DMS79 treated with DMSO at 0.1 percent for 48 hours (cell line): ENCODE measurements around the gene TOR1AIP1.
"Not testable (repeated sequence)": the region's sequence is repeated elsewhere in the genome, so short reads cannot be mapped to it uniquely, and the experiment has no call there.

Source experiments
- DNase-seq: peaks from one replicate; lab custom pipeline; 2025; lab: John Stamatoyannopoulos, UW

TOR1AIP1 gene

GRCh38 chr1:179937668-179938254, 55.7 kb downstream of the TOR1AIP1 start:
- no peak for DNase-seq

GRCh38 chr1:179938752-179939151, 56.7 kb downstream of the TOR1AIP1 start:
- peak; percentile 44 for DNase-seq

GRCh38 chr1:179939941-179940340, 57.9 kb downstream of the TOR1AIP1 start:
- DNase-seq = no peak

- no peak for DNase-seq
Observed at GRCh38 chr1:179941454-179941853, 59.4 kb downstream of the TOR1AIP1 start.

GRCh38 chr1:179950651-179951050, 68.6 kb downstream of the TOR1AIP1 start:
- no peak for DNase-seq

GRCh38 chr1:179951383-179952144, 69.5 kb downstream of the TOR1AIP1 start:
- no peak for DNase-seq

GRCh38 chr1:179952186-179952585, 70.1 kb downstream of the TOR1AIP1 start:
- no peak for DNase-seq

GRCh38 chr1:179953974-179954492, 71.9 kb downstream of the TOR1AIP1 start:
- peak; percentile 59 for DNase-seq

GRCh38 chr1:179954493-179955286, 72.6 kb downstream of the TOR1AIP1 start, which contains the start of gene CEP350:
Gene CEP350, plus strand, starts transcription at chr1:179954810. Its CDS starts 31,372 bp downstream, at chr1:179986182.
- DNase-seq = peak; percentile 98

- peak; percentile 34 for DNase-seq
Observed at GRCh38 chr1:179955287-179955680, 73.2 kb downstream of the TOR1AIP1 start.

- no peak for DNase-seq
Observed at GRCh38 chr1:179955731-179956130, 73.6 kb downstream of the TOR1AIP1 start.

- no peak for DNase-seq
Observed at GRCh38 chr1:179958359-179958758, 76.3 kb downstream of the TOR1AIP1 start.

- not testable (repeated sequence) for DNase-seq
Observed at GRCh38 chr1:179962168-179962567, 80.1 kb downstream of the TOR1AIP1 start.

- DNase-seq = no peak
Observed at GRCh38 chr1:179966551-179966950, 84.5 kb downstream of the TOR1AIP1 start.

GRCh38 chr1:179968284-179968993, 86.4 kb downstream of the TOR1AIP1 start:
- no peak for DNase-seq

- DNase-seq = no peak
Observed at GRCh38 chr1:179968994-179969919, 87.2 kb downstream of the TOR1AIP1 start.
